Ectodermal cell (in vitro differentiated cells): ENCODE measurements around the gene ZNF33A.
"Not testable (repeated sequence)": the region's sequence is repeated elsewhere in the genome, so short reads cannot be mapped to it uniquely, and the experiment has no call there.

Experiments
- H3K27ac ChIP-seq: 2 replicates; pipeline ENCODE4 v1.7.0; 2013; ENCODE audit warnings: mild to moderate bottlenecking, low read depth, low read length; ENCODE audit not compliant: insufficient read depth, poor library complexity, severe bottlenecking
- H3K27me3 ChIP-seq: 2 replicates; pipeline ENCODE4 v1.7.0; 2013; ENCODE audit warnings: mild to moderate bottlenecking, low read length; ENCODE audit not compliant: insufficient read depth, control insufficient read depth, poor library complexity, severe bottlenecking
- H3K36me3 ChIP-seq: one replicate; pipeline ENCODE4 v1.7.0; 2013; ENCODE audit warnings: low read length; ENCODE audit not compliant: control insufficient read depth, insufficient read depth
- H3K4me1 ChIP-seq: one replicate; pipeline ENCODE4 v1.7.0; 2013; ENCODE audit warnings: low read length; ENCODE audit not compliant: control insufficient read depth, insufficient read depth
- H3K4me3 ChIP-seq: 2 replicates; pipeline ENCODE4 v1.7.0; 2013; ENCODE audit warnings: low read depth, low read length, control low read depth; ENCODE audit not compliant: insufficient read depth
- H3K9me3 ChIP-seq: 2 replicates; pipeline ENCODE4 v1.7.0; 2013; ENCODE audit warnings: mild to moderate bottlenecking, low read length, moderate library complexity; ENCODE audit not compliant: control insufficient read depth
- WGBS, 2 experiments: methylation state at CpG; one replicate each; pipeline ENCODE4 v1.1.7; 2013; ENCODE audit warnings: missing lambda C conversion rate in 2 of 2; 5-methylcytosine and 5-hydroxymethylcytosine counted together

Gene ZNF33A

DNA sequence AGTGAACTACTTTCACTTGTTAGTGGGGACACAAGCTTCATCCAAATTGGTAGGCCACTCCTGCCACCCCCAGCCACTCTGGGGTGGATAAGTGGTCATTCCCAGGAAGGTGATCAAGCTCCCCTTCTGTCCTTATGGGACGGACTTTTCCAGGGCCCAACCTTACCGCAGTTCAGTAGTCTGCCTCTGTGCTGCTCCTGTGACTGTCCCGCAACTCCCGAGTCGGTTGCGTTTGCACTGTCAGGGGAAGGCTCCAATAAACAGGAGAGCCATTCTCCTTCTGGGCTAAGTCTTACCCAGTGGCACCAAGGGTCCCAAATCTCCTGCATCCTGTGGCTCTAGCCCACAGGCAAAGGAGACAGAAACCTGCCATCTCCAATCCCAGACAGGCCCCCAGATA, 7.4 kb upstream of the ZNF33A start:
- 89 to 94% methylated on average over 6 of the region's 6 CpGs for WGBS, 2 experiments

DNA sequence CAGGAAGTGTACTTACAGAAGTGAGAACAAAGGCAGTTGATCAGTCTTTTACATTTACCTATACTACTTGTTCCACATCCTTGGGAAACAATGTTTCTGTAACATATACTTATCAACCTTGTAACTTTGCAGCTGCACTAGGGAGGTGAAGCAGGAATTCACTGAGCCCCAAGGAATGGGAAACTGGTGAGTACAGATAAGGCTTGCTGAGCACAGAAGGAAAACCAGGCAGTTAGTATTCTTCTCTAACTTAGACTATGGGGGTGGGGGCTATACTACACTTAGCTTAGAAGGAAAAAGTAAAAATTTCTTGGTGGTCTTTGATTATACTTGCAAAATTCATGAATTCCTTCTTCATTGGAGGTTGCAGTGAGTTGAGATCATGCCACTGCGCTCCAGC, 6.9 kb upstream of the ZNF33A start:
- no peaks in the 10 kb centered on the region for H3K36me3 ChIP-seq
- no peaks in the 10 kb centered on the region for H3K27me3 ChIP-seq
- 86% methylated on average over 1 of the region's 1 CpG; no CpG with 5 or more reads in 1 of the 2 experiments for WGBS, 2 experiments
- H3K4me1 ChIP-seq, result no peaks in the 10 kb centered on the region
- no peak overlapping the region for H3K27ac ChIP-seq
- no peaks in the 10 kb centered on the region for H3K9me3 ChIP-seq
- H3K4me3 ChIP-seq, result no peak overlapping the region

More for the DNA sequence above, 7.4 kb upstream of the ZNF33A start:
- Histone ChIP-seq H3K9me3 (no peaks in the 10 kb centered on the region), H3K27ac (no peak overlapping the region), H3K36me3 (no peaks in the 10 kb centered on the region), H3K4me3 (no peak overlapping the region), H3K27me3 (no peaks in the 10 kb centered on the region), H3K4me1 (no peaks in the 10 kb centered on the region)

- Histone ChIP-seq H3K36me3 (peaks cover 2% of the 10 kb centered on the region), H3K4me3 (no peak overlapping the region), H3K4me1 (no peaks in the 10 kb centered on the region), H3K9me3 (no peaks in the 10 kb centered on the region), H3K27ac (no peak overlapping the region), H3K27me3 (no peaks in the 10 kb centered on the region)
Observed at GRCh38 chr10:38007551-38007950, 2.9 kb upstream of the ZNF33A start.

GRCh38 chr10:38007991-38008390, 2.5 kb upstream of the ZNF33A start:
- WGBS, 2 experiments, result 84 to 85% methylated on average over 3 of the region's 3 CpGs
- H3K9me3 ChIP-seq, result no peaks in the 10 kb centered on the region
- no peaks in the 10 kb centered on the region for H3K4me1 ChIP-seq
- no peak overlapping the region for H3K4me3 ChIP-seq
- H3K36me3 ChIP-seq, result peaks cover 3% of the 10 kb centered on the region
- H3K27me3 ChIP-seq, result no peaks in the 10 kb centered on the region
- no peak overlapping the region for H3K27ac ChIP-seq

GRCh38 chr10:38016354-38016753, 5.9 kb downstream of the ZNF33A start:
- Histone ChIP-seq H3K4me3 (no peak overlapping the region), H3K27me3 (no peaks in the 10 kb centered on the region), H3K27ac (no peak overlapping the region), H3K36me3 (peaks cover 31% of the 10 kb centered on the region), H3K4me1 (no peaks in the 10 kb centered on the region), H3K9me3 (no peaks in the 10 kb centered on the region)
- 100% methylated on average over 1 of the region's 1 CpG for WGBS, 2 experiments

- not testable (repeated sequence) for H3K9me3 ChIP-seq
Observed at GRCh38 chr10:38019124-38019523, 8.6 kb downstream of the ZNF33A start.

DNA sequence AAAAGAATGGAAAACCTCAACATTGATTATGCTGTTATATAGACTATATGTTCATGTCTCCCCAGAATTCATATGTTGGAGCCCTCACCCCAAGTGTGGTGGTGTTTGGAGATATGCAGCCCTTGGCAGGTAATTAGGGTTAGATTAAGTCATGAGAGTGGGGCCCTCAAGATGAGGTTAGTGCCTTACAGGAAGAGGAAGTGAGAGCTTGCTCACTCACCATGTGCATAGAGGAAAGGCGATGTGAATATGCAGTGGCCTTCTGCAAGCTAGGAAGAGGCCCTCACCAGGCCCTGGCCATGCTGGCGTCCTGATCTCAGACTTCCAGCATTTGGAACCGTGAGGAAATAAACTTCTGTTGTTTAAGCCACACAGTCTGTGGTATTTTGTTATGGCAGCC, 14.8 kb downstream of the ZNF33A start:
- Histone ChIP-seq H3K27me3 (no peaks in the 10 kb centered on the region), H3K4me3 (no peak overlapping the region), H3K9me3 (no peaks in the 10 kb centered on the region), H3K36me3 (peaks cover 19% of the 10 kb centered on the region), H3K4me1 (no peaks in the 10 kb centered on the region), H3K27ac (no peak overlapping the region)
- 92 to 94% methylated on average over 3 of the region's 3 CpGs for WGBS, 2 experiments

More at GRCh38 chr10:38019124-38019523, 8.6 kb downstream of the ZNF33A start:
- WGBS, 2 experiments, result 0 to 63% methylated on average over 1 to 3 of the region's 4 CpGs
- H3K36me3 ChIP-seq, result peaks cover 28% of the 10 kb centered on the region
- not testable (repeated sequence) for H3K4me3 ChIP-seq, H3K27me3 ChIP-seq, H3K27ac ChIP-seq, H3K4me1 ChIP-seq

- Histone ChIP-seq H3K27me3 (no peaks in the 10 kb centered on the region), H3K4me3 (no peak overlapping the region), H3K27ac (no peak overlapping the region), H3K4me1 (no peaks in the 10 kb centered on the region), H3K36me3 (peaks cover 23% of the 10 kb centered on the region), H3K9me3 (no peaks in the 10 kb centered on the region)
- 85 to 94% methylated on average over 1 of the region's 1 CpG for WGBS, 2 experiments
Observed at GRCh38 chr10:38027986-38028385, 17.5 kb downstream of the ZNF33A start.

DNA sequence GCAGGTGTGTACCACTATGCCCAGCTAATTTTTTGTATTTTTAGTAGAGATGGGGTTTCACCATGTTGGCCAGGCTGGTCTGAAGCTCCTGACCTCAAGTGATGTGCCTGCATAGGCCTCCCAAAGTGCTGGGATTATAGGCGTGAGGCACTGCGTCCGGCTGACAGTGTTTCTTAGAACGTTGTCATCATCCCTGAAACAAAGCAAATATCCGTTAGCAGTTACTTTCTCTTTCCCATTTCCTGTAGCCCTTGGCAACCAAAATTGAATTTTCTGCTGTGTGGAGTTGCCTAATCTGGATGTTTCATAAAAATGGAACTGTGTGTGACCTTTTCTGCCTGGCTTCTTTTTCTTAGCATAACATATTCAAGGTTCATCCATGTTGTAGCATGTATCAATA, 22.4 kb downstream of the ZNF33A start:
- no peaks in the 10 kb centered on the region for H3K4me1 ChIP-seq
- H3K9me3 ChIP-seq, result no peaks in the 10 kb centered on the region
- peaks cover 27% of the 10 kb centered on the region for H3K36me3 ChIP-seq
- H3K27ac ChIP-seq, result no peak overlapping the region
- WGBS, 2 experiments, result 92 to 97% methylated on average over 5 of the region's 5 CpGs
- H3K27me3 ChIP-seq, result no peaks in the 10 kb centered on the region
- no peak overlapping the region for H3K4me3 ChIP-seq

- WGBS, 2 experiments, result 95% methylated on average over 6 of the region's 7 CpGs
- H3K27ac ChIP-seq, result no peak overlapping the region
- H3K4me1 ChIP-seq, result no peaks in the 10 kb centered on the region
- peaks cover 13% of the 10 kb centered on the region for H3K36me3 ChIP-seq
- no peaks in the 10 kb centered on the region for H3K27me3 ChIP-seq
- H3K9me3 ChIP-seq, result no peaks in the 10 kb centered on the region
- H3K4me3 ChIP-seq, result no peak overlapping the region
Observed at GRCh38 chr10:38038107-38038931, 27.8 kb downstream of the ZNF33A start.

- Histone ChIP-seq H3K27ac (no peak overlapping the region), H3K9me3 (no peaks in the 10 kb centered on the region), H3K4me1 (no peaks in the 10 kb centered on the region), H3K4me3 (no peak overlapping the region), H3K27me3 (no peaks in the 10 kb centered on the region), H3K36me3 (peaks cover 13% of the 10 kb centered on the region)
Observed at GRCh38 chr10:38038932-38039245, 28.4 kb downstream of the ZNF33A start.
